ENCODE data around the gene SCTR. TPM values are rescaled to one million over a fixed set of nuclear protein-coding genes. Genes with fewer than 3 reads are reported as not detected.

The SCTR gene
- total RNA-seq, 1 experiment from 2014 or later: not detected

GRCh38 chr2:119466373-119466772 is 57.9 kb downstream of the SCTR start:
- in situ Hi-C loops (cut with HindIII; ENCODE audit: low pct_unique_long_range_greater_than_20kb, low sequenced_read_pairs): no loop called here
- DNase-seq (ENCODE audit: low read depth, low spot score): no peak

GRCh38 chr2:119465687-119466086 is 58.6 kb downstream of the SCTR start:
- no peak for DNase-seq (ENCODE audit: low read depth, low spot score)
- in situ Hi-C loops (cut with HindIII; ENCODE audit: low pct_unique_long_range_greater_than_20kb, low sequenced_read_pairs): no loop called here

- peak; percentile 32 for DNase-seq (ENCODE audit: low read depth, low spot score)
- in situ Hi-C loops (cut with HindIII; ENCODE audit: low pct_unique_long_range_greater_than_20kb, low sequenced_read_pairs): no loop called here
Measured at GRCh38 chr2:119464981-119465380, 59.3 kb downstream of the SCTR start.

- in situ Hi-C loops (cut with HindIII; ENCODE audit: low pct_unique_long_range_greater_than_20kb, low sequenced_read_pairs): no loop called here
- no peak for DNase-seq (ENCODE audit: low read depth, low spot score)
Measured at GRCh38 chr2:119463990-119464389, 60.3 kb downstream of the SCTR start.

- in situ Hi-C loops (cut with HindIII; ENCODE audit: low pct_unique_long_range_greater_than_20kb, low sequenced_read_pairs): no loop called here
- DNase-seq (ENCODE audit: low read depth, low spot score): no peak
Measured at GRCh38 chr2:119463136-119463535, 61.1 kb downstream of the SCTR start.

- in situ Hi-C loops (cut with HindIII; ENCODE audit: low pct_unique_long_range_greater_than_20kb, low sequenced_read_pairs): no loop called here
- DNase-seq (ENCODE audit: low read depth, low spot score): no peak
Measured at GRCh38 chr2:119462574-119462973, 61.7 kb downstream of the SCTR start.

- in situ Hi-C loops (cut with HindIII; ENCODE audit: low pct_unique_long_range_greater_than_20kb, low sequenced_read_pairs): no loop called here
- DNase-seq (ENCODE audit: low read depth, low spot score): no peak
Measured at GRCh38 chr2:119461811-119462210, 62.5 kb downstream of the SCTR start.

- in situ Hi-C loops (cut with HindIII; ENCODE audit: low pct_unique_long_range_greater_than_20kb, low sequenced_read_pairs): no loop called here
- DNase-seq (ENCODE audit: low read depth, low spot score): no peak
Measured at GRCh38 chr2:119460076-119460475, 64.2 kb downstream of the SCTR start.

GRCh38 chr2:119455066-119455718 is 69.1 kb downstream of the SCTR start:
- DNase-seq (ENCODE audit: low read depth, low spot score): no peak
- in situ Hi-C loops (cut with HindIII; ENCODE audit: low pct_unique_long_range_greater_than_20kb, low sequenced_read_pairs): no loop called here

GRCh38 chr2:119453972-119454593 is 70.2 kb downstream of the SCTR start:
- in situ Hi-C loops (cut with HindIII; ENCODE audit: low pct_unique_long_range_greater_than_20kb, low sequenced_read_pairs): no loop called here
- no peak for DNase-seq (ENCODE audit: low read depth, low spot score)

GRCh38 chr2:119451336-119452050 is 72.8 kb downstream of the SCTR start:
- in situ Hi-C loops (cut with HindIII; ENCODE audit: low pct_unique_long_range_greater_than_20kb, low sequenced_read_pairs): no loop called here
- DNase-seq (ENCODE audit: low read depth, low spot score): no peak

- DNase-seq (ENCODE audit: low read depth, low spot score): no peak
- in situ Hi-C loops (cut with HindIII; ENCODE audit: low pct_unique_long_range_greater_than_20kb, low sequenced_read_pairs): no loop called here
Measured at GRCh38 chr2:119449521-119449920, 74.8 kb downstream of the SCTR start.

- in situ Hi-C loops (cut with HindIII; ENCODE audit: low pct_unique_long_range_greater_than_20kb, low sequenced_read_pairs): no loop called here
- DNase-seq (ENCODE audit: low read depth, low spot score): no peak
Measured at GRCh38 chr2:119448427-119449141, 75.7 kb downstream of the SCTR start.

- in situ Hi-C loops (cut with HindIII; ENCODE audit: low pct_unique_long_range_greater_than_20kb, low sequenced_read_pairs): no loop called here
- DNase-seq (ENCODE audit: low read depth, low spot score): no peak
Measured at GRCh38 chr2:119446037-119446436, 78.2 kb downstream of the SCTR start.

- in situ Hi-C loops (cut with HindIII; ENCODE audit: low pct_unique_long_range_greater_than_20kb, low sequenced_read_pairs): no loop called here
- DNase-seq (ENCODE audit: low read depth, low spot score): no peak
Measured at GRCh38 chr2:119442850-119443249, 81.4 kb downstream of the SCTR start.

GRCh38 chr2:119442226-119442619 is 82.1 kb downstream of the SCTR start:
- DNase-seq (ENCODE audit: low read depth, low spot score): no peak
- in situ Hi-C loops (cut with HindIII; ENCODE audit: low pct_unique_long_range_greater_than_20kb, low sequenced_read_pairs): no loop called here

GRCh38 chr2:119441376-119442225 is 82.7 kb downstream of the SCTR start:
- DNase-seq (ENCODE audit: low read depth, low spot score): no peak
- in situ Hi-C loops (cut with HindIII; ENCODE audit: low pct_unique_long_range_greater_than_20kb, low sequenced_read_pairs): no loop called here
